ENCODE measurements around the gene APOL1.

DNA sequence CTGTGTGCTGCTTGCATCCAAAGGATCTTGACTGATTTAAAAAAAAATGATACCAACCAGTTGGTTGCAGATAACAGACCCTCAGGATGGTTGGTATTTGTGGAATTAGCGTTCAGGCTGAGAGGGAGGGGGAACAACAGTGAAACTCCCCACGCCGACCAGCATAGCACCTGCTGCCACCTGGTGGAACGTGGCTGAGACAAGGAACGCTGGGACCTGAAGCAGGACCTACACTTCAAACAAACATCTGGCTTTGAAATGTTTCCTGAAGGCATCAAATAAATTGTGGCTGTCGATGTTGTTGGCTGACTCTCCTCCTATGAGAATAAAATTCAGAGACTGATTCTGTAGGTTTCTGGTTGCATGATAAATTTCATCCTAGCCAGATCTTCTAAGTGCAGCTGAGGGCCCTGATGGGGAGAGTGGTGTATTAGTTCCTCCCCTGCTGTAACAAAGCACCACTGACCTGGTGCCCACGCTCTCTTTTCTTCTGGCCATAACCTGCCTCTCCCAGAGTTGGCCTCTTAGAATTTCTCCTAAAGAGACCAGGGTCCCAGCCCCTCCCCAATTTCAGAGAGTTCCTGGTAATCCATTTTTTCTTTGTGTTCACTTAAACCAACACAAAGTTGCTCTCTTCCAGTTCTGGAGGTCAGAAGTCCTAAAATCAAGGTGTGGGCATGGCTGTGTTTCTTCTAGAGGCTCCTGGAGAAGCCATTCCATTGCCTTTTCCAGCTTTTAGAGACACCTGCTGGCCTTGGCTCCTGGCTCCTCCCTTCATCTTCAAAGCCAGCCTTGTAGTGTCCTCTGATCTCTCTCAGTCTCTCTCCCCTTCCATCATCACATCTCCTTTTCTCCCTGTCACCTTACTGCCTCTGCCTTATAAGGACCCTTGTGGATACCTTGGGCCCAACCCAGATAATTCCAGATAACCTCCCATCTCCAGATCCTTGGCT is 30.9 kb upstream of the APOL1 start:
- TF ChIP-seq, protein P1, sequence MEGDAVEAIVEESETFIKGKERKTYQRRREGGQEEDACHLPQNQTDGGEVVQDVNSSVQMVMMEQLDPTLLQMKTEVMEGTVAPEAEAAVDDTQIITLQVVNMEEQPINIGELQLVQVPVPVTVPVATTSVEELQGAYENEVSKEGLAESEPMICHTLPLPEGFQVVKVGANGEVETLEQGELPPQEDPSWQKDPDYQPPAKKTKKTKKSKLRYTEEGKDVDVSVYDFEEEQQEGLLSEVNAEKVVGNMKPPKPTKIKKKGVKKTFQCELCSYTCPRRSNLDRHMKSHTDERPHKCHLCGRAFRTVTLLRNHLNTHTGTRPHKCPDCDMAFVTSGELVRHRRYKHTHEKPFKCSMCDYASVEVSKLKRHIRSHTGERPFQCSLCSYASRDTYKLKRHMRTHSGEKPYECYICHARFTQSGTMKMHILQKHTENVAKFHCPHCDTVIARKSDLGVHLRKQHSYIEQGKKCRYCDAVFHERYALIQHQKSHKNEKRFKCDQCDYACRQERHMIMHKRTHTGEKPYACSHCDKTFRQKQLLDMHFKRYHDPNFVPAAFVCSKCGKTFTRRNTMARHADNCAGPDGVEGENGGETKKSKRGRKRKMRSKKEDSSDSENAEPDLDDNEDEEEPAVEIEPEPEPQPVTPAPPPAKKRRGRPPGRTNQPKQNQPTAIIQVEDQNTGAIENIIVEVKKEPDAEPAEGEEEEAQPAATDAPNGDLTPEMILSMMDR (IDR thresholded peaks at IDR 0.05), result peak; percentile 40 to 85 (median 84)
- TF ChIP-seq POLR2AphosphoS5 (IDR thresholded peaks at IDR 0.05), result peak; percentile 59

All from prostate gland (tissue), 2 donors.